Transverse colon (tissue), 4 donors: ENCODE data around the gene CYTH2.

Experiments used
- CTCF ChIP-seq, 5 experiments: fragments of 200-600 bp in 3 of 5; fragments of 450-650 bp in 2 of 5; sonication (generic) in 3 of 5; IDR thresholded peaks; 1 replicate in 2 of 5; 2 replicates in 3 of 5; pipeline ENCODE4 v1.5.1; 2016 to 2017; ENCODE audit warnings: antibody characterized with exemption in 5 of 5, inconsistent platforms in 3 of 5, mild to moderate bottlenecking in 2 of 5, moderate library complexity in 1 of 5
- EP300 ChIP-seq: sonication (generic); formaldehyde crosslinking; IDR thresholded peaks from one replicate; pipeline ENCODE4 v1.6.1; 2017; ENCODE audit warnings: antibody characterized with exemption, low read depth
- POLR2A ChIP-seq: fragments of 450-650 bp; IDR thresholded peaks from one replicate; pipeline ENCODE4 v1.6.1; 2016; ENCODE audit warnings: antibody characterized with exemption, mild to moderate bottlenecking, moderate library complexity
- POLR2AphosphoS5 ChIP-seq, 3 donors: sonication (generic); formaldehyde crosslinking; IDR thresholded peaks; one replicate each; pipeline ENCODE4 v1.6.1; 2016; ENCODE audit warnings: antibody characterized with exemption in 3 of 3

- TF ChIP-seq CTCF (IDR thresholded peaks at IDR 0.05), result no peak
- TF ChIP-seq POLR2AphosphoS5 (IDR thresholded peaks at IDR 0.05), result no peak
- TF ChIP-seq POLR2A, result no peak
- TF ChIP-seq EP300, result no peak
Observed at GRCh38 chr19:48455908-48456562, 13.1 kb upstream of the CYTH2 start.
